NCI-H2227 treated with DMSO at 0.1 percent for 48 hours (cell line): ENCODE measurements around the gene LRRTM4.
"Not testable (repeated sequence)": the region's sequence is repeated elsewhere in the genome, so short reads cannot be mapped to it uniquely, and the experiment has no call there.

Experiments used
- DNase-seq: peaks from one replicate; lab custom pipeline; 2025; lab: John Stamatoyannopoulos, UW

Gene LRRTM4

DNA sequence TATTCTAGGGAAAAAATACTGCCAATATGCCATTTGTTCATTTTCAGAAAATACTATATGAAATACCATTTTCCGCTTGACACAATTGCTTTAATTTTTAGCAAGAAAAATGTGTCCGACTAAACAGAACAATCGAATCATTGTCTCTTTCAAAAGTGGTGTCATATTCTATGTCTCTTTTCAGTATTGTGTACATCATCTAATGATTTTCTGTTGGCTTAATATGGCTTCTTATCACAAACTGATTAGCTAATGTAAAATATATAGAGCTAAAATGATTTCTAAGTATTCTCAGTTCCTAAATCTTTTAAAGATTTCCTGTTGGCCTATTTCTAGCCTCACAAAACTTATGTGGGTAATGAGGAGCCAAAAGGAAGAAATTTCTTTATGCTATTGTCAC is 436.6 kb downstream of the LRRTM4 start:
- DNase-seq, result no peak

DNA sequence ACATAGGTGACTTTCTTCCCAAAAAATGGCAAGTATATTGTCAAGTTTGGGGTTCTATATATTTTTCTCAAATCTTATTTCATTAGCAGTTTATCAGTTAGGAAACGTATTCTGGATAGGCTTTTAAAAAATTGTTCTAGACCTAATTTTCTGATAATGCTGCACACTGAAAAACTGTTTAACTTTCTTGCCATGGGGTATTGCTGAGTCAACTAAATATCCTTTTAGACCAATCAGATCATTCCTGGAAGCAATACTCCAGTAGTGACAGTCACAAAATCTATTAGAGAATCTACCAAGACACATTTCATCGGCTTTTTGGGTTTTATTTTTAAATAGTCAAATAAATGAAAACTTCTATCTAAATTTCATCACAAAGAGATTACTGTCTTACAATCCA is 440.6 kb downstream of the LRRTM4 start:
- DNase-seq, result no peak

DNA sequence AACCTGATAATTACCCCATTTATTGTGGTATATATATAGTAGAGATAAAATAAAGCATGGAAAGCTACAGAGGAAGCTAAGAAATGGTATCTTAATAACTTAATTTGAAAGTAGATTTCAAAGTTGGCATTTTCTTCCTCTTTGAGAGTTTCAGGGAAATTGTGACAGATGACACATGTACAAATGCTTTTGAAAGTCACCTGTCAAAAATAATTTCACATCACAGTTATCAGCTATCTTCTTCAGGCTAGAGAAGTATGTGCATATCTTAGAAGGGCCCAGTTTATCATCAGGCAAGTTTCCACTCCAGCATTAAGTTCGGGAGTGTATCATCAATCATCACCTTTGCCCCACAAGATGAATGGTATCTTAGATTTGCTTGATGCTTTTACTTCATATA is 457.9 kb downstream of the LRRTM4 start:
- DNase-seq, result no peak

DNA sequence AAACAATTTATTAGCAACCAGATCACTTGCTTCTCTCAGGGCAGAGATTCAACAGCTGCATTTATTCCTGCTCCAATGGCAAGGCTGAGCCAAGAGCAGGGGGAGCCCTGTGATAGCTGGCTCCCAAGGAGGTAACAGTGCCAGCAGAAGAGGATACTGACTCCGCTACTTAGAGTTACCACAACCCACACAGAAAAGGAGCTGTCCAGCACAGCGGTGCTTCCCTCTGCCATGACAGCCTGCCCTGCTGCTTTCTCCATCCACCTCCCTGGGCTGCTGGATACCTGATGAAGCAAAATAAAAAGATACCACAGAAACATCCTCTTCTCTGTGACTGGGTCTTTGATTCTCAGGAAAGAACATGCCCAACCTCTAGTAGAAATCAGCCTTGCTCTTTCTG is 467.2 kb downstream of the LRRTM4 start:
- DNase-seq, result no peak

DNA sequence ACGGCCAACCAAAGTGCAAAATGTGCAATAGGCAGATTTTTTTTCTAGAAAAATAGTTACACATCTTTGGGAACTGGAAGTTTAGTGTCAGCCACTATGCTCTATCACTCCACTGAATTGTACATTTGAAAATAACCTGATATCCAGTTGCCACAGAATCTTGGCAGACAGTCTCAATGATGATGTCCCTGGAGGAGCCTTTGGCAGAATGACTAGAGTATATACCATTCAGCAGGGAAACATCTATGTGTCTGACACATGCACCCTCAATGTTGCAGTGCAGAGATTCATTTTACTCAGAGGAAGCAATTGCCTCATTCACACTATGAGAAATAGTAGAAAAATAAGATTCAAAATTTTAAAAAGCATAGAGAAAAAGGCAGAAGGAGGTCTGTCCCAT is 475.8 kb downstream of the LRRTM4 start:
- DNase-seq, result no peak

DNA sequence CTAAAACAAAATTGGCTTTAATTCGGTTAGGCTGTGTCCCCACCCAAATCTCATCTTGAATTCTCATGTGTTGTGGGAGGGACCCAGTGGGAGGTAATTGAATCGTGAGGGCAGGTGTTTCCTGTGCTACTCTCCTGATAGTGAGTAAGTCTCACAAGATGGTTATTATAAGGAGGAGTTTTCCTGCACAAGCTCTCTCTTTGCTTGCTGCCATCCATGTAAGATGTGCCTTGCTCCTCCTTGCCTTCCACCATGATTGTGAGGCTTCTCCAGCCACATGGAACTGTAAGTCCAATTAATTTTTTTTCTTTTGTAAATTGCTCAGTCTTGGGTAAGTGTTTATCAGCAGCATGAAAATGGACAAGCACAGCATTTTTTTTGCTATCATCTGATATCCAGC is 476.7 kb downstream of the LRRTM4 start:
- not testable (repeated sequence) for DNase-seq

DNA sequence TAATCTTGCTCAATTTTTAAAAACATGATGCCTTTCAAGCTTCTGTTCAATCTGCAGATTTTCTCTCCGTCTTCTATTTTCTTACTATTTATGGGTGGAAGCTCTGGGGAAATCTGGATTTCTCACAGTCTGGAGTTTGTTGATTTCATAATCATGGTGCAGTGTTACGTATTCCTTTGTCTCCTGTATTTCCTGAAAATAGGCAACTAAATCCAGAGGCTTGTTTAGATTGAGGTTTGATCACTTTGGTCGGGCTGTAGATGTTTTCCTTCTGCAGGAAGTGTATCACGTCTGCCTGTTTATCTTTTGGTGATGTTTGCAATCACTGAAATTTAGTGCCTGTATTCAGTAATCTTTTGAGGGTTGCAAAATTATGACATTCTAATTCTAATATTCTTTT is 487.7 kb downstream of the LRRTM4 start:
- DNase-seq, result no peak

DNA sequence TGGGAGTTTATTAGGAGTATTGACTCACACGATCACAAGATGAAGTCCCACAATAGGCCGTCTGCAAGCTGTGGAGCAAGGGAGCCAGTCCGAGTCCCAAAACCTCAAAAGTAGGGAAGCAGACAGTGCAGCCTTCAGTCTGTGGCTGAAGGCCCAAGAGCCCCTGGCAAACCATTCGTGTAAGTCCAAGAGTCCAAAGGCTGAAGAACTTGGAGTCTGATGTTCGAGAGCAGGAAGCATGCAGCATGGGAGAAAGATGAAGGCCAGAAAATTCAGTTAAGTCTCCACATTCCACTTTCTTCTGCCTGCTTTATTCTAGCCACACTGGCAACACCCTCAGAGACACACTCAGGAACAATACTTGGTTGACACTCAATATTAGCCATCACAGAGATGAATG is 492.9 kb downstream of the LRRTM4 start:
- DNase-seq, result not testable (repeated sequence)

DNA sequence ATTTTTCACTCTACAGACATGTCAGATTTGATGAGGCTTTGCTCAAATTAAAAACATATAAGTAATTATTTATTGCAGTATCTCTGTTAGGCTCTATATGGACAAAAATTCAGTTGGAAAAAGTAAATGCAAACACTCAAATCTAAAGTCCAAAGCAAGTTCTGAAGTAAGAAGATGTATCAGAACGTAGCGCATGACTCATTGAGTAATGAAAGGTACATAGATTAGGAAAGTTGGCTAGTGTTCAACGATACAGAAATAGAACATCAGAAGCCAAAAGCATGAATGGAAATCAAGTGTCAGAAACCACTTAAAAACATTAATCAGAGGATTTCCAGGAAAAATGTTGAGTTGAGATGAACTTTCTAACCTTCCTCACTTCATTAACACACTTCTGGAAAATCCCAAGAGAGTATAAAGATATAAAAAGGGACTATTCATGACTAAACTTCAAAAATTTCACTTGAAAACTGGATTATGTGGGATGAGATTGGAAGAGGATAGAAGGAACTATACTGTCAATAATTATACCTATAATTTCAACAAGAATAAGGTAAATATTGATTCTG is 494.1 kb downstream of the LRRTM4 start:
- DNase-seq, result no peak

DNA sequence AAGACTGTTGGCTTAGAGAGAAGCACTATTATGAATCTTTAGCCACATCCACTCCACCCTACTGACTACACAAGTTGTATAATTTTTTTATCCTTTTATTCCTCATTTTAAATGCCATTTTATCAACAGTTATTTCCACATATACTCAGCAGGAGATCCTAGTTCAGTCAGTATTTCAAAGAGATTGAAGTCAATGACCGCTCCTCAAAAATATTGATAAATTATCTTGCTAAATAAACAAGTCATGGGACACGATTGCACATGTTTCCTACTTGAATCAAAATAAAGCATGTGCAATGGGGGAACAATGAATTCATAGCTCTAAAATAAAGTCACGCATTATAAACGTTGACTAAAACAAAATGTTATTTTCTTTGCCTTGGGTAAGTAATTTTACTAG is 496.5 kb downstream of the LRRTM4 start:
- DNase-seq, result no peak

DNA sequence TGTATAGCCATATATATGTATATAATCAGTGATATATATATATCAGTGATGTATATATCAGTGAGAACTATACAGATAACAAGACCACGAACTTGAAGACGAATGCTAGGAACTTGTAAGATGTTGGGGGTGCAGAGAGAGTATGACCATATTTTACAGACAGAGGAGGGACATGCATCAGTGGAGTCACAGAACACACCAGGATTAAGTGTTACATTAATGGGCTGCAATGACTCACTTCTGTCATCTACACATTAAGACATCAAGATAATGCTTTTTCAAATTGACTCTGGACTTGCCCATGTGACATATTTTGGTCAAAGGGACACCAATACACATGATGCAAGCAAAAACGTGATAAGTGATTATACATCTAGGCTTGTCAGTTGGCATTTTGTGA is 501.0 kb downstream of the LRRTM4 start:
- no peak for DNase-seq

DNA sequence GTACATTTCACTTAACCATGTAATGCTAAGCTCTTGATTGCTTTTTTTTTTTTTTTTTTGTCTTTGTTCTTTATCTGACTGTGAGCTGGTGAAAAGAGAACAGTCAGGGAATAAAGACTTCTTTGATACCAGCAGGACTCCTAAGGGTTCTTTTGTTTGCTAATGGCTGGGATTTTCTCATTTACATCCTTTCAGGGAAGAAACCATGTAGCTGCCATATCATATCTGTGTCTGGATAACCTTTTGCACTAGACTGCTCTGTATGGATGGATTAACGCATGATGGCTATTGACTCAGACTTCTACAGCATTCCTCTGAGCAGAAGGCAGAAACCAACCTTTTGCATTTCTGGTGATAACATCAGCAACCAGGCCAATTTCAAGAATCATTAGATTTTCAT is 504.0 kb downstream of the LRRTM4 start:
- DNase-seq, result no peak

DNA sequence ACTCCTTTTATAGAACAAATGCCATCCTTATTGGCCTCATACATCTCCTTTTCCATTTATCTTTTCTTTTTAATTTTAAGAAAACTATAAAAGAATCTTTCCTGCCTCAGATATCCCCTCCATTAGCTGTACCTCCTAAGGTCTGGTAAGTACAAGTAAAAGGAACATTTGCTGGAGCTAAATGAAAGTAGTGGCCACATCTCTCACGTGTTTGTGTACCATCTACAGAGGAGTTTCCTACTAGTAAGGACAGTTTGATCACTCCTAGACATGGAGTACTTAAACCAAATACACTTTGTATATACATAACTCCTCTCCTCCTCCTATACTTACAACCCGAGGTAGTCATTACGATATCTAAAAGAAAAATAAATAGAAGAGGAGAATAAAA is 504.8 kb downstream of the LRRTM4 start:
- DNase-seq, result no peak

DNA sequence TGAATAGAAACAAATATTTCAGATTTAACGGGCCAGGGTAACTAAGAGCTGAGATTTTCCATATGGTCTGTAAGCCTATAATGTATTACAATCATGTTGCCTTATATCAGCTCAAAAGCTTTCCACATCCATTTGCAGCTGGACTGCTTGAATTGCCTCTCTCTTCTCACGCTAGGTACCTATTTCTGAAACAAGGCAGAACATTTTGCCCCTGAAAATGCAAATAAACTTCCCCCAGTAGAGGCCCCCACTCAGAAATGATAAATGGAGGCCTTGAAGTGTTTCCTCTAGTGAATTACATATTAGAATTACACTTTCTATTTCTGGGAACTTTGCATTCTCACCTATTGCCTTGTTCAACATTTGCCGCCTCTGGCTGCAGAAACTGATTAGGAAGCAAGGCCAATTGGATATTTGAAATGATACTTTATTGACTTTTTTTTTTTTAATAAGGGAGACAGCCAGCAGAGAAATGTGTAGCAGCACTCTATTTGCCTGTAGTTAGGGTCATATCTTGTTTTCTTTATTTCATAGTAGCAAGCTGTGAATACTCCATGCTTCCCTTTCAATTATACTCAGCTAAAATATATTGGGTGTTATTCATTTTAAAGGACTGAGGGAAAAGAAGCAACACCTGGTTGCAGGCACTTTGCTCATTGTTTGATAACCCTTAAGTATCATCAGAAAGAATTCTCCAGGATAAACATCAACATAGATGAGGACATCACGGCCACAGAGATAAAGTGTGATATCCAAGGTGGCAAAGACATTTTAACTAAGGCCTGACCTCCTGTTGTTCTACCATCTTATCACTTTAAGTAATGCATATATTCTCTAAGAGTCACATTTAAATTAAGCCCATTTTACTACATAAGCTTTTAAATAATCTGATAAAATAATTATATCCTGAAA is 505.5 kb downstream of the LRRTM4 start:
- DNase-seq, result no peak

DNA sequence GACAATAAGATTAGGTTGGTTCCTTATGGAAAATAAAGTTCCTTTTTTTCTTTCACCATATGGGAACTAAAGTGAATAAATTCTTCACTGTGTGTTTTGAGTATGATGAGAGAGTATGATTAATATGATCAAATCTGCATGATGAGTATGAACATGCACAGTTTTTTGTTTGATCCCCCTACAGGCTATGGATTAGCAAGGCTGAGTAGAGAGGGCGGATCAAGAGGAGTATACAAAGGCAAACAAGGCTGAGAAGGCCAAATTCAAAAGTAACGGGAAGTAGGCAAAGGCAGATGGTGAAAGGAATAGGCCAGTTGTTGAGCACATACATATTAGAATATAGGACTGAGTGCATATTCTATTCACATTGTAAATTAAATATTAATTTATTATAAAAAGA is 508.2 kb downstream of the LRRTM4 start:
- DNase-seq, result no peak

DNA sequence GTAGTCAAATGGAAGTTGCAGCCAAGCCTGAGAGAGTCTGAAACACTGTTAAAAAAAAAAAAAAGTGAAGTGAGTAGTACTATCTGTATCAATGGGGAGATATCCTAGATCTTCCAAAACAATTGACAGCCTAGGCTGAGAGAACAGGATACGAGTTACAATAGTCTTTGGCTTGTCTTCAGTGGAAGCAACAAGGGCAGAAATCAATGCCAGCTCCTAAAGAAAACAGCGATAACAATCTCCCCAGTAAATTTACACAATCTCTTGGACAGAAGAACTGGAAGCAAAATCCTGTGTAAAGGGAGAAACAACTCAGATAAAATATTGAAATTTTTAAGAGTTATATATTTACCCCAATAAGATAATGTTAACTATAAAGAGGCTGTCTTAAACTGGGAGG is 508.7 kb downstream of the LRRTM4 start:
- no peak for DNase-seq

DNA sequence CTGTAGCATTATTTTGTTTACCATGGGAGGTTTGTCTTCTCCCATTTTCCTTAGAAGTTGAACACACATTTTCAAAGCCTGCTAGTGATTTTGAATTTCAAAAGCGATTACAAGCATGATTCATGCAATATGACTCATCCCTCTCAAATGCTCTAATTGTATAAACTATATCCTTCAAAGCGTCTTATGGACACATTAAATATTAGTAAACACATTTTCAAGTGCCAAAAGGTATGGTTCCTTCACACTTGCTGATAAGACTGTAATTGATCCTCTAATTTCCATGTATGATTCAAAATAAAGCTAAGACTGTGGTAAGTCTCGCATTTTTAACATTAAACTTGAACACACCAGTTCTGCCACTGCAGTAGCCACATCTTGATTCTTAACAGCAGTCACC is 512.9 kb downstream of the LRRTM4 start:
- DNase-seq, result peak; percentile 85

DNA sequence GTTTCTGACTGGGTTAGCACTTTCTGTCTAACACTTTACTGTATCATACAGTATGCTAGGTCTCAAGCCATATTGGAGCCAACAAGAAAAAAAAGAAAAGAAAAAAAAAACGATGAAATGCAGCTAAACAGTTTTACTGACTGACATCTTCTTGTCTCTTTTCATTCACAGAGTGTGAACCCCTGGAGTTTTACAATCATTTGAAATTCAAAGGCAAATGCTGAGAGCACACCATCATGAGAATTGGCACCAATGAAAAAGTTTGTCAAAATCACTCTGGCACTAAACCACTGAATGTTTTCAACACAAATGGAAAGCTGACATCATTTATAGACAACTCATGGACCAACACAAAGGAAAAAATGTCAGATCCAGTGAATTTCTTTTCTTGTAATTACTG is 513.3 kb downstream of the LRRTM4 start:
- DNase-seq, result peak; percentile 78

DNA sequence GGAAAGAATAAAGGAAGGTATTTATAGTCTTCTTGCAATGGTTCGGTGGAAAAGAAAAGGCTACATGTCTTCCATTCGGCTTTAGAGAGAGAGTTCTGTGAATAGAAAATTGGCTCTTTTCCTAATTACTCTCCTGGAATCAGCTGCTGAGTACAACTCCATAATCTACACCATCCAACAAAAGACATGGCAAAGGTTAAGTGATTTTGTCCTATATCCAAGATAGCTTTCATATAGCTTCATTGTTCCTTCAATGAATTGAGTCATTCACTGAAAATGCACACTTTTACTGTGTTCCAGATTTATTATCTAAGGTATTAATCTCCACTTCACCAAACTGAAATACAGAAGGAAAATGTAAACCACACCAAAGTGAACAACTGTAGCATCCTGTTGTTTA is 514.5 kb downstream of the LRRTM4 start:
- peak; percentile 91 for DNase-seq

DNA sequence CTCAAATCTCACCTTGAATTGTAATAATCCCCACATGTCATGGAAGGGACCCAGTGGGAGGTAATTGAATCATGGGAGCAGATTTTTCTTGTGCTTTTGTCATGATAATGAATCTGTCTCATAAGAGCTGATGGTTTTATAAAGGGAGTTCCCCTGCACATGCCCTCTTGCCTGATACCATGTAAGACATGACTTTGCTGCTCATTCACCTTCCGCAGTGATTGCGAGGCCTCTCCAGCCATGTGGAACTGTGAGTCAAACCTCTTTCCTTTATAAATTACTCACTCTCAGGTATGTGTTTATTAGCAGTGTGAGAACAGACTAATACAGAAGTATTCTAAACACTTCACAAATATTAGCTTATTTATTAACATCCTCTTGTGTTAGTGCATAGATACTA is 516.7 kb downstream of the LRRTM4 start:
- DNase-seq, result no peak

DNA sequence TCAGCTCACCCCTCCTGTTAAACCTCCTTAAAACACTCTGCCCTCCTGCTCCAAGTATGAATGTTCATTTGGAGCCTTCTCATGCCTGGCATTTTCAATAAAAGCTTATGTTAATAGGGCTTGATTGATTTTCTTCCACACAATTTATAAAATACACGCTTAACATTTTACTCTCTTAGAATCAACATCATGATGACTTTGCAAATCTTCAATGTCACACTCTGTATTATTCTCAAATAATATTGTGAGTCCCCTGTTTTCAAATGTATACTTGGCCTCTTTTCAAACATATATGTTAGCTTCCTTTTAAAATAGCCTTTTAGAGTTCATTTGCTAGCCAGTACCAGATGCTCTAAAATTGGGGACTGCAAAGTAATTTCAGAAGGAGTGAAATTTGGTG is 520.3 kb downstream of the LRRTM4 start:
- no peak for DNase-seq

DNA sequence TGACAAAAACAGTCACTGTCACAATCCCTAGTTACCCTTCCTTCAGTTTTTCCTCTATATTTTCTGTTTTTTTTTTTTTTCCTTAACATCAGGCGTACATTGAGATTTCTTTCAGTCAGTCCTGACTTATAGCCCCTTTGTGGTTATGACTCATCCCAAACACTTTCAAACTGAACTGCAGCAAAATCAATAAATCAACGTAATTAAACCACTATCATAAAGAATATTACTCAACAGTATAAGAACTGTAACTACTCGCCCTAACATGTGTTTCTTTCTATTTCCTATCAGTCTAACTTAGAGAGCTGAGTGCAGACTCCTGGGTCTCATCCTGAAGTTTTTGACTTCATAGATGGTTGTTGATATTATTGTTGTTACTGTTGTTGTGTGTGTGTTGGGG is 523.5 kb downstream of the LRRTM4 start:
- DNase-seq, result no peak

DNA sequence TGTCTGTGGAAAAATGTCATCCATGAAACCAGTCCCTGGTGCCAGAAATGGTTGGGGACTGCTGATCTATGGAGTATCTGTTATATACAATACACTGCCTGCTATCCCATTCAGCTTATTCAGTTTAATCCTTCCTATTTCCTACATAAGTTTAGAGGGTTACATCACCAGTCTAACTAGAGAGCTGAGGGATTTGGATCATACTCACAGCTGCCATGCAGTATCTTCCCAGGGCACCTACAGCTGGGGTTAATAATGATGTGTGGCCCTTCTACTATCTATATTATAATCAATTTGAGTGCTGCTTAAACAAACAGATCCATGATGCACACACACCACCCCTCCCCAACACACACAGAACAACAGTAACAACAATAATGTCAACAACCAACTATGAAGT is 524.0 kb downstream of the LRRTM4 start:
- no peak for DNase-seq

DNA sequence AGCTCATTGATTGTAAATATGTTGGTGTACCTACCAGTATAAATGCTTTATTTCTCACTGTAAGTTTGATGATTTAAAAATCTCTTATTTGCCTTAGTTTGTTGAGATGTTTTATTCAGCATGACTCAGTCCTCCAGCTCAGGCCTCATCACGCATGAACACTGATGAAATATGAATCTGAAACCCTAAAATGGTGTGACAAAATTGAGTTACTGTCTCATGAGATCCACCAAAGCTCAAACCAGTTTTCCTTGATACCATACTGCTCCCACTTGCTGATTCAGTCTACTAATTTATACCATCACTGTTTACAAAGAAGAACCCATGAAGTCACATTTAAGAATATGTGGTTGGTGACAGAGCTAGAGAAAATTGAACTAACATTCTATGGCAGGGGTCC is 524.9 kb downstream of the LRRTM4 start:
- DNase-seq, result no peak
